CD14-positive monocyte (primary cell): ENCODE measurements around the gene PLD6. TPM values are rescaled to one million over a fixed set of nuclear protein-coding genes. Genes with fewer than 3 reads are reported as not detected.

Experiments used
- DNase-seq, 3 donors: peaks; one replicate each; pipeline ENCODE4 v3.0.0-alpha.2; 2011 to 2022
- H2AFZ ChIP-seq: 2 replicates; pipeline ENCODE4 v1.6.0; 2012; ENCODE audit warnings: mild to moderate bottlenecking, low read depth, low read length, inconsistent platforms; ENCODE audit not compliant: insufficient read depth, poor library complexity, severe bottlenecking
- H3K27ac ChIP-seq, 2 donors: 1 replicate in 1 of 2; 2 replicates in 1 of 2; pipeline ENCODE4 v1.5.1; 2012 to 2013; ENCODE audit warnings: low read length in 2 of 2, control low read depth in 1 of 2, inconsistent platforms in 1 of 2, low read depth in 1 of 2, mild to moderate bottlenecking in 1 of 2
- H3K27me3 ChIP-seq, 2 donors: one replicate each; pipeline versions ENCODE4 v1.6.0 to v1.6.1; 2011 to 2013; ENCODE audit warnings: low read length in 2 of 2; ENCODE audit not compliant: control insufficient read depth in 2 of 2, insufficient read depth in 2 of 2
- H3K36me3 ChIP-seq, 2 donors: replicated peaks in 1 of 2; 1 replicate in 1 of 2; 2 replicates in 1 of 2; pipeline versions ENCODE4 v1.5.1 to v1.6.1; 2012 to 2013; ENCODE audit warnings: low read length in 2 of 2, control low read depth in 1 of 2, inconsistent platforms in 1 of 2, mild to moderate bottlenecking in 1 of 2; ENCODE audit not compliant: insufficient read depth in 2 of 2, control insufficient read depth in 1 of 2
- H3K4me1 ChIP-seq, 2 donors: 1 replicate in 1 of 2; 2 replicates in 1 of 2; pipeline versions ENCODE4 v1.5.1 to v1.6.1; 2012 to 2013; ENCODE audit warnings: low read length in 2 of 2, control low read depth in 1 of 2, inconsistent platforms in 1 of 2, mild to moderate bottlenecking in 1 of 2, moderate library complexity in 1 of 2; ENCODE audit not compliant: insufficient read depth in 2 of 2, control insufficient read depth in 1 of 2
- H3K4me2 ChIP-seq: replicated peaks from 2 replicates; pipeline ENCODE3; 2012; ENCODE audit warnings: low read length, moderate library complexity, mild to moderate bottlenecking; ENCODE audit not compliant: poor library complexity, severe bottlenecking; ENCODE audit errors: extremely low read depth
- H3K4me3 ChIP-seq, 3 experiments: fragments of 200-600 bp in 1 of 3; sonication (generic) in 1 of 3; replicated peaks in 1 of 3; 1 replicate in 2 of 3; 2 replicates in 1 of 3; pipeline ENCODE4 v1.5.1; 2011 to 2013; ENCODE audit warnings: low read length in 3 of 3, mild to moderate bottlenecking in 3 of 3, control low read depth in 2 of 3, low read depth in 2 of 3, inconsistent platforms in 1 of 3, moderate library complexity in 1 of 3
- H3K79me2 ChIP-seq: 2 replicates; pipeline ENCODE4 v1.6.0; 2012; ENCODE audit warnings: mild to moderate bottlenecking, control low read depth, inconsistent platforms, low read length, moderate library complexity; ENCODE audit not compliant: insufficient read depth
- H3K9ac ChIP-seq: 2 replicates; pipeline ENCODE4 v1.6.0; 2017; ENCODE audit warnings: low read length, mild to moderate bottlenecking; ENCODE audit not compliant: insufficient read depth, poor library complexity, severe bottlenecking
- H3K9me3 ChIP-seq, 2 donors: replicated peaks in 1 of 2; 1 replicate in 1 of 2; 2 replicates in 1 of 2; pipeline versions ENCODE4 v1.5.1 to v1.6.1; 2012 to 2013; ENCODE audit warnings: low read length in 2 of 2, control low read depth in 1 of 2; ENCODE audit not compliant: control insufficient read depth in 1 of 2, insufficient read depth in 1 of 2
- H4K20me1 ChIP-seq: 2 replicates; pipeline ENCODE4 v1.6.0; 2012; ENCODE audit warnings: mild to moderate bottlenecking, low read length, control low read depth, moderate library complexity; ENCODE audit not compliant: insufficient read depth
- H3K27ac Mint-ChIP-seq, 7 donors: one replicate each; pipeline ENCODE4 v1.8.0; 2020; ENCODE audit warnings: mild to moderate bottlenecking in 7 of 7, mixed read lengths in 7 of 7, moderate library complexity in 6 of 7, inconsistent platforms in 2 of 7
- H3K27me3 Mint-ChIP-seq, 3 donors: one replicate each; pipeline ENCODE4 v1.8.0; 2021 to 2022; ENCODE audit warnings: low read depth in 3 of 3, mild to moderate bottlenecking in 3 of 3, mixed read lengths in 3 of 3, moderate library complexity in 3 of 3, inconsistent platforms in 1 of 3
- H3K36me3 Mint-ChIP-seq, 2 donors: one replicate each; pipeline ENCODE4 v1.8.0; 2020; ENCODE audit warnings: mixed read lengths in 2 of 2, inconsistent platforms in 1 of 2, mild to moderate bottlenecking in 1 of 2
- H3K4me1 Mint-ChIP-seq: one replicate; pipeline ENCODE4 v1.8.0; 2020; ENCODE audit warnings: mild to moderate bottlenecking, mixed read lengths
- H3K4me3 Mint-ChIP-seq, 2 donors: one replicate each; pipeline ENCODE4 v1.8.0; 2020; ENCODE audit warnings: mild to moderate bottlenecking in 2 of 2, mixed read lengths in 2 of 2, moderate library complexity in 1 of 2
- H3K9me3 Mint-ChIP-seq, 7 donors: one replicate each; pipeline ENCODE4 v1.8.0; 2020 to 2022; ENCODE audit warnings: mixed read lengths in 7 of 7, mild to moderate bottlenecking in 6 of 7, moderate library complexity in 6 of 7, inconsistent platforms in 2 of 7
- CTCF ChIP-seq: fragments of 200-600 bp; IDR thresholded peaks from one replicate; pipeline ENCODE4 v1.8.0; 2022; ENCODE audit warnings: antibody characterized with exemption, mild to moderate bottlenecking
- WGBS: methylation state at CpG from one replicate; pipeline ENCODE4 v1.1.5; 2013; ENCODE audit warnings: missing lambda C conversion rate; ENCODE audit not compliant: insufficient coverage; 5-methylcytosine and 5-hydroxymethylcytosine counted together
- intact Hi-C, 2 donors: fragments of 100-400 bp; cut with micrococcal nuclease; formaldehyde crosslinking; loops; one replicate each; pipeline versions ENCODE4 v1.15.0 to v1.15.1; 2023
- polyA plus RNA-seq, 3 donors: library from polyadenylated mRNA; depleted of rRNA in 1 of 3; unstranded in 2 of 3; stranded (reverse) in 1 of 3; fragments of 300-500 nt in 2 of 3; fragments of >200 nt in 1 of 3; fragmentation: Illumina TruSeq in 2 of 3; gene quantifications; 1 replicate in 2 of 3; 2 replicates in 1 of 3; pipeline ENCODE4 v1.2.3, GENCODE V29; 2012 to 2021

Gene PLD6
- polyA plus RNA-seq, 3 donors: 0.16 to 0.76 (median 0.50) TPM

DNA sequence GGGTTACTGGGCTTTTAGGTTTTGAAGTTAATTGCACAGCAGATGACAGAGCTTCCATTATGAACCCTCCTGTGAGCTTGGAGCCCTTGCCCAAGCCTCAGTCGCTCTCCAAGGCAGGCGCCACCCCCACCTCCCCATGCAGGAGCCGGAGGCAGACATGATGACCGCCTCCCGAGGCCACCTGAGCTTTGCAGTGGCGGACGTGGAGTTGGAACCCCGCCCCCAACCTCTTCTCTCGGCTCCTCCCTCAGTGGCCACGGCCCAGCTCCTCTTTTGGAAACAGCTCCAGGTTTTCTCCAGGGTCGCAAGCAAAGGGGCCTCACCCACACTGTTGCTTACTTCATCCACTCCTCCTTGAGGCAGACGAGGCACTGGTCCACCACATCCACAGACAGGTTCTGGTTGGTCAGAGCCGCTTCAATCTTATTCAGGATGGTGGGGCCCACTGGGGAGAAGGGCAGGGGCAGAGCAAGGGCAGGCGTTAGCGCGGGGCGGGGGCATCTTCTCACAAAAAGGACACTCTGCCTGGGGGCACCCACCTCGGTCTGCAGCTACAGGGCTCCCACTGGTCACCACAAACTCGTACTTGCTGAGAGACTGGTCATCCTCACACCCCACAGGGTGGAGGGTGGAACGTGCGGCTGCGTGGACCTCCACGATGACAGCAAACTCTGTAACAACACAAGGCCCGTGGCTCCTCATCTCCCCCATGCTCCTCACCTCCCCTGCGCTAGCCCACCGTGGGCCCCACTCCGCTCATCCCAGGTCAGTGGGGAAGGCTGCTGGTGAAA is 8.7 kb upstream of the PLD6 start:
- H3K27me3 ChIP-seq: no peaks in the 10 kb centered on the region
- no peaks in the 10 kb centered on the region for H3K9me3 ChIP-seq
- intact Hi-C loops: no loop called here
- no peaks in the 10 kb centered on the region for H3K4me1 ChIP-seq
- H3K27ac Mint-ChIP-seq: peak overlapping the region in 1 of 7 donors; percentile 57
- no peak for DNase-seq
- H3K4me3 ChIP-seq: no peak overlapping the region
- no peak overlapping the region for H3K4me3 Mint-ChIP-seq
- H3K79me2 ChIP-seq: no peaks in the 10 kb centered on the region
- 95% methylated on average over 14 of the region's 27 CpGs for WGBS
- H3K36me3 Mint-ChIP-seq: peaks cover 76 to 93% of the 10 kb centered on the region in 2 donors
- H3K27ac ChIP-seq: no peak overlapping the region
- no peak overlapping the region for H3K4me2 ChIP-seq
- peaks cover 79 to 91% of the 10 kb centered on the region in 2 donors for H3K36me3 ChIP-seq
- no peak overlapping the region for H3K9ac ChIP-seq
- H3K4me1 Mint-ChIP-seq: no peaks in the 10 kb centered on the region
- no peak overlapping the region for H2AFZ ChIP-seq
- H3K27me3 Mint-ChIP-seq: peaks cover 0 to 1% (median 0%) of the 10 kb centered on the region in 3 donors
- TF ChIP-seq CTCF: no peak
- H3K9me3 Mint-ChIP-seq: no peaks in the 10 kb centered on the region
- peaks cover 36% of the 10 kb centered on the region for H4K20me1 ChIP-seq

GRCh38 chr17:17213775-17214174 is 7.6 kb upstream of the PLD6 start:
- no peak overlapping the region for H3K9ac ChIP-seq
- H3K9me3 ChIP-seq: no peaks in the 10 kb centered on the region
- peaks cover 0 to 1% (median 0%) of the 10 kb centered on the region in 3 donors for H3K27me3 Mint-ChIP-seq
- H3K4me2 ChIP-seq: no peak overlapping the region
- H2AFZ ChIP-seq: no peak overlapping the region
- WGBS: 92% methylated on average over 4 of the region's 10 CpGs
- peaks cover 67 to 82% of the 10 kb centered on the region in 2 donors for H3K36me3 Mint-ChIP-seq
- H3K4me3 Mint-ChIP-seq: no peak overlapping the region
- H3K36me3 ChIP-seq: peaks cover 71 to 81% of the 10 kb centered on the region in 2 donors
- H3K4me1 Mint-ChIP-seq: no peaks in the 10 kb centered on the region
- no peaks in the 10 kb centered on the region for H3K9me3 Mint-ChIP-seq
- H3K4me1 ChIP-seq: no peaks in the 10 kb centered on the region
- no peaks in the 10 kb centered on the region for H3K27me3 ChIP-seq
- H3K79me2 ChIP-seq: no peaks in the 10 kb centered on the region
- peaks cover 33% of the 10 kb centered on the region for H4K20me1 ChIP-seq
- TF ChIP-seq CTCF: no peak
- H3K27ac Mint-ChIP-seq: no peak overlapping the region
- H3K27ac ChIP-seq: no peak overlapping the region
- no peak for DNase-seq
- intact Hi-C loops: no loop called here
- H3K4me3 ChIP-seq: no peak overlapping the region
